DND-41 (cell line): Measurements from ENCODE around the gene DUOX2.

Experiments used
- ATAC-seq: fragments of 200-7000 bp; cut with Tn5 transposase; 3 replicates; pipeline ENCODE4 v1.9.1; 2021; ENCODE audit warnings: low read depth; ENCODE audit not compliant: insufficient read depth
- DNase-seq: peaks from one replicate; pipeline ENCODE4 v3.0.0-alpha.2; 2020
- H2AFZ ChIP-seq: 2 replicates; pipeline ENCODE4 v1.6.0; 2012; ENCODE audit warnings: low read depth, low read length
- H3K27ac ChIP-seq: 2 replicates; pipeline ENCODE4 v1.5.1; 2012; ENCODE audit warnings: low read length, inconsistent platforms
- H3K27me3 ChIP-seq: fragments of 200-600 bp; sonication (generic); 2 replicates; pipeline ENCODE4 v1.6.0; 2012; ENCODE audit warnings: low read length, mild to moderate bottlenecking, inconsistent platforms; ENCODE audit not compliant: insufficient read depth, poor library complexity
- H3K36me3 ChIP-seq: 2 replicates; pipeline ENCODE4 v1.5.1; 2012; ENCODE audit warnings: low read length, inconsistent platforms; ENCODE audit not compliant: insufficient read depth
- H3K4me1 ChIP-seq: 2 replicates; pipeline ENCODE4 v1.5.1; 2012; ENCODE audit warnings: mild to moderate bottlenecking, low read length; ENCODE audit not compliant: insufficient read depth
- H3K4me2 ChIP-seq: 2 replicates; pipeline ENCODE4 v1.6.0; 2012; ENCODE audit warnings: mild to moderate bottlenecking, moderate library complexity, low read length, inconsistent platforms; ENCODE audit not compliant: insufficient read depth
- H3K4me3 ChIP-seq, 2 experiments: fragments of 200-600 bp in 1 of 2; shearing (Covaris generic) in 1 of 2; 2 replicates each; pipeline ENCODE4 v1.5.1; 2012 to 2016; ENCODE audit warnings: inconsistent platforms in 2 of 2, low read length in 2 of 2, mild to moderate bottlenecking in 2 of 2, low read depth in 1 of 2, moderate library complexity in 1 of 2
- H3K79me2 ChIP-seq: 2 replicates; pipeline ENCODE4 v1.6.0; 2012; ENCODE audit warnings: low read length, inconsistent platforms; ENCODE audit not compliant: insufficient read depth
- H3K9ac ChIP-seq: 2 replicates; pipeline ENCODE4 v1.6.0; 2012; ENCODE audit warnings: low read depth, mild to moderate bottlenecking, inconsistent platforms, low read length, moderate library complexity
- H3K9me3 ChIP-seq: 2 replicates; pipeline ENCODE4 v1.5.1; 2012; ENCODE audit warnings: low read length, moderate library complexity, mild to moderate bottlenecking, inconsistent platforms; ENCODE audit not compliant: insufficient read depth, severe bottlenecking
- H4K20me1 ChIP-seq: 2 replicates; pipeline ENCODE4 v1.6.0; 2012; ENCODE audit warnings: low read length; ENCODE audit not compliant: insufficient read depth
- CTCF ChIP-seq: IDR thresholded peaks from 2 replicates; pipeline ENCODE4 v1.5.1; 2012; ENCODE audit warnings: borderline replicate concordance, low read length, moderate library complexity, mild to moderate bottlenecking; ENCODE audit not compliant: poor library complexity, severe bottlenecking; ENCODE audit errors: extremely low read depth
- EZH2 ChIP-seq: IDR thresholded peaks from 3 replicates; pipeline ENCODE4 v1.6.1; 2012; ENCODE audit warnings: borderline replicate concordance, low read depth, mild to moderate bottlenecking, moderate library complexity, low read length, inconsistent platforms; ENCODE audit not compliant: severe bottlenecking

DUOX2 gene

GRCh38 chr15:45147606-45148005, 33.6 kb upstream of the DUOX2 start:
- Histone ChIP-seq H2AFZ (no peak overlapping the region), H3K9me3 (no peaks in the 10 kb centered on the region), H3K9ac (no peak overlapping the region), H3K27ac (no peak overlapping the region), H3K4me2 (no peak overlapping the region), H3K36me3 (no peaks in the 10 kb centered on the region), H3K4me1 (no peaks in the 10 kb centered on the region), H4K20me1 (no peaks in the 10 kb centered on the region), H3K4me3 (no peak overlapping the region), H3K79me2 (no peaks in the 10 kb centered on the region), H3K27me3 (no peaks in the 10 kb centered on the region)
- ATAC-seq (no peak), DNase-seq (no peak)
- no peak for TF ChIP-seq CTCF
- TF ChIP-seq EZH2 = no peak

- no peak for ATAC-seq
- no peak overlapping the region for H2AFZ ChIP-seq
- no peak for TF ChIP-seq EZH2
- TF ChIP-seq CTCF = no peak
Measured at GRCh38 chr15:45146405-45146804, 32.4 kb upstream of the DUOX2 start.

GRCh38 chr15:45144775-45145174, 30.8 kb upstream of the DUOX2 start:
- Histone ChIP-seq H3K27ac (no peak overlapping the region), H3K4me1 (no peaks in the 10 kb centered on the region), H3K36me3 (no peaks in the 10 kb centered on the region), H4K20me1 (no peaks in the 10 kb centered on the region), H3K27me3 (no peaks in the 10 kb centered on the region), H3K9ac (no peak overlapping the region), H3K4me2 (no peak overlapping the region), H3K4me3 (no peak overlapping the region), H2AFZ (no peak overlapping the region), H3K79me2 (no peaks in the 10 kb centered on the region), H3K9me3 (no peaks in the 10 kb centered on the region)
- no peak for DNase-seq
- no peak for ATAC-seq
- TF ChIP-seq CTCF (no peak), EZH2 (no peak)

More at GRCh38 chr15:45146405-45146804, 32.4 kb upstream of the DUOX2 start:
- no peak overlapping the region for H3K4me2 ChIP-seq
- no peaks in the 10 kb centered on the region for H3K4me1 ChIP-seq
- H4K20me1 ChIP-seq = no peaks in the 10 kb centered on the region
- no peaks in the 10 kb centered on the region for H3K36me3 ChIP-seq
- H3K9ac ChIP-seq = no peak overlapping the region
- H3K27me3 ChIP-seq = no peaks in the 10 kb centered on the region
- H3K27ac ChIP-seq = no peak overlapping the region
- DNase-seq = no peak
- H3K79me2 ChIP-seq = no peaks in the 10 kb centered on the region
- H3K4me3 ChIP-seq = no peak overlapping the region
- no peaks in the 10 kb centered on the region for H3K9me3 ChIP-seq

GRCh38 chr15:45143946-45144345, 30.0 kb upstream of the DUOX2 start:
- H3K27ac ChIP-seq = no peak overlapping the region
- TF ChIP-seq CTCF (no peak), EZH2 (no peak)
- H4K20me1 ChIP-seq = no peaks in the 10 kb centered on the region
- no peaks in the 10 kb centered on the region for H3K79me2 ChIP-seq
- DNase-seq (no peak), ATAC-seq (no peak)
- H3K9me3 ChIP-seq = no peaks in the 10 kb centered on the region
- no peak overlapping the region for H3K9ac ChIP-seq
- H3K4me1 ChIP-seq = no peaks in the 10 kb centered on the region
- no peaks in the 10 kb centered on the region for H3K27me3 ChIP-seq
- no peak overlapping the region for H3K4me3 ChIP-seq
- no peak overlapping the region for H2AFZ ChIP-seq
- H3K36me3 ChIP-seq = no peaks in the 10 kb centered on the region
- H3K4me2 ChIP-seq = no peak overlapping the region
